Lung microvascular endothelial cell (primary cell): Measurements from ENCODE around the gene TMED10. TPM values are rescaled to one million over a fixed set of nuclear protein-coding genes. Genes with fewer than 3 reads are reported as not detected.

Source experiments
- DNase-seq, 2 donors: peaks; one replicate each; pipeline versions ENCODE4 v3.0.0 to v3.0.0-alpha.2; 2010; ENCODE audit warnings: low read depth in 2 of 2
- total RNA-seq: library from RNA; depleted of rRNA; stranded (reverse); fragments of >200 nt; gene quantifications from 2 replicates; pipeline ENCODE4 v1.2.1, GENCODE V29; 2014

The TMED10 gene
- total RNA-seq, result 170 and 192 TPM in 2 replicates

DNA sequence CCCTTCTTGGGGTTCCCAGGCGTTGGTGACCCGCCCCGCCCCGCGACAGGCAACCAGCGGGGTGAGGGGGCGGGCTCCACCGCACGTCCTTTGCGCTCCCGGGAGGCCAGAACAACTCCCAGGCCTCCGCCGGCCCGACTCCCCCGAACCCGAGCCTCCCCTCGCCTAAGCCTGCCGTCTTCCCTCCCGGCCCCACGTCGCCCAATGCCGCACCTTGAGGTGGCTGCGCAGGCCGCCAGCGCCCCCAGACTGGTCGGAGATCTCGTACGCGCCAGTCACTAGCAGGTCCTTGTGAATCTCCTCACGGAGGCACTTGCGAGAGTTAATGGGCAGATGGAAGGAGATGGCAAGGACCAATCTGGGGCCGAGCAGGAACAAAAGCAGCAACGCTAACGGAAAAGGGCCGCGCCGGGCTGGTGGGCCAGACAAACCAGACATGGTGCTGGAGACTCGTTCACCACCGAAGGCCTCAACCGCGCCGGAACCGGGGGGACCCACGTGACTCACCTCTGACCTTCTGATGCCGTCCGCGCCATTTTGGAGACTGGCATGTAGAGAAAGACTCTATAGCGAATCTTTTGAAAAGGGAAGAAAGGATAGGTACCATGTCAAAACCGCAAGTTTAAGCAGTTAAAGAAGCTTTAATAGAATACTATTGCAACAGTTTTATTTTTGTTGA is at the start of gene TMED10:
Gene TMED10 (minus strand): TSS at position 471 of the 679 bp plus-strand sequence. CDS start 33 bp downstream, at position 438.
- peak; percentile 91 to 95 for DNase-seq

DNA sequence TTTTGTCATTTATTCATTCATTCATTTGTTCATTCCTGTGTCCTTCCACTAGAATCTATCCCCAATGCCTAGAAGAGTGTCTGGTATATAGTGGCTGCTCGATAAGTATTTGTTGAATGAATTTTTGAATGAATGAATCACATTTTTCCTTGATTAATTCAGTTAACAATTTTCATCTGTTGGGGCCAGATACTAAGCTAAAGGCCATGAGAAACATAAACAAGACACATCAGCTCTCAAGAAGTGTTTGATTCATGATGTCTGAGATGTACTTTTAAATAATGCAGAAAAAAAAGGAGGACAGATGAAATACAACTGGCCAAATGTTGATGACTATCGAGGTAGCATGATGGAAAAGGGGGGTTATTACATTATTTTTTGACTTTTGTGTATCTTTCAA is 48.1 kb upstream of the TMED10 start:
- DNase-seq, result no peak

DNA sequence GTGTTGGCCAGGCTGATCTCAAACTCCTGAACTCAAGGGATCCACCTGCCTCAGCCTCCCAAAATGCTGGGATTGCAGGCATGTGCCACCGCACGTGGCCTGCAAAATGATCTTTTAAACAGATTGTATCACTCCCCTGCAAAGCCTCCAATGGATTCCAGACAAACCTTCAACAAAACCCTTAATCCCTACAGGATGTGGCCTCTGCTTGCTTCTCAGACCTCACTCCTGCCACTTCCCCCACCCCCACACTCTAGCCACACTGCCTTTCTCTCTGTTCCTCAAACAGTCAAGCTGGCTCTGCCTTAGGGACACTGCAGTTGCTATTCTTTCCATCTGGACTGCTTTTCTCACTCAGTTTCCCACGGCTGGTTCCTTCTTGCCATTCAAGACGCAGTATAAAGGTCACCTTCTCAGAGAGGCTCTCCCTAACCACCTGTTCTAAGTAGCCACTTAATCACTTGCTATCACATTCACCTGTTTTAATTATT is 47.3 kb upstream of the TMED10 start:
- peak in 1 of 2 donors; percentile 15 for DNase-seq

DNA sequence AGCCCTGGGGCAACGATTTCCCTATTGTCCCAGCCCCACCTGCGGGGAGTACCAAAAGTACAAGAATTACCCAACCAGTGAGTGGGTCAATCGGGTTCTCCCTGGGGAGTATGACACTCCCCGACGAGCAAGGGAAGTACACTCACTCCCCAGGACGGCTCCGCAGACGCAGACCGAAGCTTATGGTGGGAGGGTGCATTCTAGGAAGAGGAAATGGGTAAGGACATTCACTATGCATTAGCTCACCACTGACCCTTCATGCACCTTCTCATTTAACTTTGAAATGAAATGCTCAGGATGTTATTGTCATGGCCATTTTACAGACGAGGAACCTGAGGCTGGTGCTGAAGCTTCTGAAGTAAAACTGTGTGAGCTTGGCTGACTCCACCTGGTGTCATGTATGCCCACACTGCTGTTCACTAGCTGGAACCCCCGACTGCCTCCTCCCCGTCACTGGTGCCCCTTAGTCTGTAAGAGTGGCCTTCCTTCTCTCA is 45.8 kb upstream of the TMED10 start:
- DNase-seq, result peak; percentile 65 to 97

DNA sequence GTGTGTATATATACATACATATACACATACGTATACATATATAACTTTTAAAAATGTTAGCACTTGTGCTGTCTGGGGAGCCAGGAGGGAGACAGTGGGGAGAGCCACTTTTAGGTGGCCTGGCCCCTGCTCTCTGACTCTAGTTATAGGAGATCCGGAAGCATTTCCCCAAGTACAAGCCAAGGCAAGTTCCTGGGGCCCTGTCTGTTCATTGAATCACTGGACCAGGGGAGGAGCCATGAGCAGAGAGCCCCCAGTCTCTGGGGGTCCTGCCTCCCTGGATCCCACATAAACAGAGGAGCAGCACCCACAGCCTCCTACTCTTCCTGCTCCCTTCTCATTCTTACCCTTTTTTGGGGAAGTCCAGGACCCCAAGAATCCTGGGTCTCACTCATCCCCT is 45.4 kb upstream of the TMED10 start:
- peak in 1 of 2 donors; percentile 35 for DNase-seq

DNA sequence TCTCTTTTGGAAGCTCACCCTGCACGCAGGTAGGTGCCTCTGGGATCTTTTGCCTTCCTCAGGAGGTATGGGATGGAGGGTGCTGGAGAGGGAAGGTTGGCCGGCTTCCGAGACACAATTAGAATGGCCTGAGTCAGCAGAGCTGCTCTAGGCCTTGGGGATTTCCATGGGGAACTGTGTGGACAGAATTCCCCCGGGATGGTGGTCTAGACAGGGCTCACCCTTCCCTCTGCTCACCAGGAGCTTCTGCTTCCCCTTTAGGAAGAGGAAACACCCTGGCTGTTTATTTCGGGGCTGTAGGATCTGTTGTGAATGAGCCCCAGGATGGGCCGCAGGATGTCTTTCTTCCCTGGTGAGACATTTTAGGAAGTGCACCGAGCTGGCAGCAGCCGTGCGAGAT is 43.7 kb upstream of the TMED10 start:
- peak in 1 of 2 donors; percentile 29 for DNase-seq

DNA sequence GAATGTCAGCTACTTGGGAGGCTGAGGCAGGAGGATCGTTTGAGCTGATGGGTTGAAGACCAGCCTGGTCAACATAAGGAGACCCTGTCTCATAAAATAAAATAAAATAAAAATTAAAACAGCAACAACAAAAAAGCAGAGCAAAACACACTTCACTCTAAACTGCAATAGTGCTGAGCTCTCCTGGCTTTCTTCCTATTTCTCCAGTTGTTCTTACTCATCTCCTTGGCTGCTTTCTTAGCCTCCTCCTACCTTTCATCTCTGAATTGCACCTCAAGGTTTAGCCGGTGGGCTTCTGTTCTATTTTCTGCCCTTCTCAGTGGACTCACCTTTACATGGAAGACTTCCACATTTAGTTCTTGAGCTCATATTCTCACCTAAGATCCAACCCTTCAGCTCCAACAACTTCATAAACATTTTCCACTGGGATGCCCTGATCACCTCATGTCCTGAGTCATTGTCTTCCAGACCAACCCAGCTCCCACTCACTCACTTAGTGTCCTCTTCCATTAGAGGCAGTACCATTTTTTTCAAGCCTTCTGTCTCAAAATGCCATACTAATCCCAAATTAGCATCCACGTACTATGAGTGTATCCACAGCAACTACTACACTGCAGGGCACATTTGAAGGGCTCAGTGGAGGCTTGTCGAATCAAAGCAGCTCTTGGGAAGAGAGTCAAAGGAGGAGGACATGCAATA is 41.2 kb upstream of the TMED10 start:
- no peak for DNase-seq

DNA sequence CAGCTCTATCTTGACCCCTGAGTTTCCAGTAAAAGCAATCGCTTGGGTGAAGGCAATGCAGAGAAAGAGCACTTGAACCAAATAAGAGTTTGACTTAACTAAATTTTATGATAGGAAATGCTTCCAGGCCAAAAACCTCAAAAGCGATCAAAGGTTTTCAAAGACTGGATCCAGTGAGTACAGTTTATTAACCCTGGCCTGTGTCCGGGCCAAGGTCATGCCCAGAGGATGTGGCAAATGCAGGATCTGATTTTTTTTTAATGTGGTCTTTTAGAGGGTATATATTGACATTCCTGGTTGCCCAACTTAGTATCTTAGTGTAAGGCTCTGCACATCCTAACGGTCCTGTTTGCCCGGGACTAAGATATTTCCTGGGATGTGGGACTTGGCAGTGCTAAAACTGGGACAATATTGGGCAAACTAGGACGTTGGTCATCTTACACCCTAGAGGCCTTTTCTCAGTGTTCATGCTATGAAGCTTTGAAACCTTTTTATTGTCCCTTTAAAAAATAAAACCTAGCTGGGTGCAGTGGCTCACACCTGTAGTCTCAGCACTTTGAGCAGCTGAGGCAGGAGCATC is 40.1 kb upstream of the TMED10 start:
- DNase-seq, result no peak

DNA sequence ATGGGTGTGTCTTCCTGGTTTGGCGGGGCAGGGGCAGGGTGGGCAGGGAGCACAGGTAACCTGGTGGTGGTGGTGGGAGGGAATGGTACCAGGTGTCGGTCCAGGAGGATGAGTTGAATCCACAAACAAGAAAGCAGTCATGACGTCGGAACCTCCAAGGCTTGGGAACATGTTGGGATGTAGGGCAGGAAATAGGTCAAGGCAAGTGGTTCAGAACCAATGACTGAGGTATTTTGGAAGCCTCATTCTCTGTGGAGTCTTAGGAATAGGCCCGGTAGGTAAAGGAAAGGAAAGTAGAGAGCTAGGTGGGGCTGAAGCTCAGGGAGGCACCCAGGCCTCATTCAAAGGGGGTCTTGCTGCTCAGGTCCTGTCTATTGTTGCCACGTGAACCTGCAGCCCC is 39.1 kb upstream of the TMED10 start:
- no peak for DNase-seq

DNA sequence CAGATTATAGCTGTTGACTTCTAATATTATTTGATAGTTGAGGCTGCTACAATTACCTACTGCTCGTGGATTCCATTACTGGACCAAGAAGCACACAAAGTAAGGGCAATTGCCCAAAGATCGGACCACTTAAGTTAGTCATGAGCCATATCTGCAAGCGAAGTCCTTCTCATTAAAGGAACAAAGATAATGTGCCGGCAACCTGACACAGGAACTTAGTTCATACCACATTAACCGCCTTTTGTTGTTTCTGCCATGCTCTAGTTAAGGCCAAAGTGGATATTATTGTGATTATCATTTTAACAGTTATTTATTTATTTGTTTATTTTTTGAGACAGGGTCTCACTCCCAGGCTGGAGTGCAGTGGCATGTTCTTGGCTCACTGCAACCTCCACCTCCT is 38.1 kb upstream of the TMED10 start:
- no peak for DNase-seq

DNA sequence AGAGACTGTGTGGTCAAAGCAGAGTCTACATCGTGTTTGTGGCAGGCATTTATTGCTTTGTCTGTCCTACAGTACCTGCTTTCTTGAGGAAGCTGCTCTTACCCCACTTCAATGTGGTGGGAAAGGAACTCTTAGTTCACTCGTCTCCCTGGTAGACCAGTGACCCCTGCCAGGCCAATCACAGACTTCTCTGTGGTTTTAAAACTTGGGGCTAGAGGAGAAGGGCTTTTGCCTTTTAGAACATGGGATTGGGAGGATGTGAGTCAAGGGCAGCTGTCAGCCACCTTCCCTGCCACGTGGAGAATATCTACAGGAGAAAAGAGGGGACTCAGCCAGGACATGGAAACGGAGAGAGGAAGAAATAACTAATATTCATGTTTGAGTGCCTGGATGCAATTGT is 36.8 kb upstream of the TMED10 start:
- peak in 1 of 2 donors; percentile 58 for DNase-seq

DNA sequence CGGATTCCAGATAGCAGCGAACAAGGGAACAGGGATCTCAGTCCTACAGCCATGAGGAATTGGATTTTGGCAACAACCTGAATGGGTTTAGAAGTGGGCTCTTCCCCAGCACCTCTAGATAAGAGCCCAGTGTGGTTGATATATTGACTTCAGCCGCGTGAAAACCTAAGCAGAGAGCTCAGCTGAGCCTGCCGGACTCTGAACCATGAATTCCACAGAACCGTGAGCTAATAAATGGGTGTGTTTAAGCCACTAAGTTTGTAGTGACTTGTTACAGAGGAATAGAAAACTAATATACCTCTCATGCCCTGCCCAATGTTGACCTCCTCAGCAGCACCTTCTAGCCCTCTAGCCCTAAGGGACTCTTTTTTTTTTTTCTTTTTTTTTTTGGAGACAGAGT is 32.4 kb upstream of the TMED10 start:
- DNase-seq, result no peak

DNA sequence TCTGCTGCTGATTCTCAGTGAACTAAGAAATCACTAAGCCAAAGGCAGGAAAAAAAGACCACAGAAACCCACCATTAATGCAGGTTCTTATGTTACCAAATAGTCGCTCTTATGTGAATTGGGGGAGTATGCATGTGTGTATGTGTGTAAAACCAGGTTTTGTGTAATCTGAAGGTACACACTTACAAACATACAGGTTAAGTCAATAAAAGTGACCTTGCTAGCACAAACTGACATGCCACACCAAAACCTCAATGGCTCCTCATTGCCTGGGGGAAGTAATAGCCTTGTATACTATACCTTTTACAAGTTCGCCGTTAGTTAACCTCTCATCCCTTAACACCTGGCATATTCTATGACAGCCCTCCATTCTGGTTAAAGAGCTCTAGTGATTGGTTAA is 29.8 kb upstream of the TMED10 start:
- DNase-seq, result no peak

DNA sequence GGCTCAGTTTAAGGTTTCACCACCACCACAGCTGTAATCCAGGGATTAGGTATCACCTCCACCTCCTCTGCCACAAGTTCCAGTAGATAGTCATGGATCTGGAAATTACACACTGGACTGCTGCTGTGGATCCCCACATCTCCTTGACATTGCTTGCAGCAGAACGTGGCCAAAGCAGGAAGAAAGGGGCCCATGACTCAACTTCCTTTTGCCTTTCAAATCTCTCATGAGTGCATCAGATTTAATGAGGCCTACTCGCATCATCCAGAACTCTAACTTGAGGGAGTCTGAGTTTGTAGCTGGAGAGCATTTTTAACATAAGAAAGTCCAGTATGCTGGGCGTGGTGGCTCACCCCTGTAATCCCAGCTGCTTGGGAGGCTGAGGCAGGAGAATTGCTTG is 29.2 kb upstream of the TMED10 start:
- peak; percentile 34 to 93 for DNase-seq

DNA sequence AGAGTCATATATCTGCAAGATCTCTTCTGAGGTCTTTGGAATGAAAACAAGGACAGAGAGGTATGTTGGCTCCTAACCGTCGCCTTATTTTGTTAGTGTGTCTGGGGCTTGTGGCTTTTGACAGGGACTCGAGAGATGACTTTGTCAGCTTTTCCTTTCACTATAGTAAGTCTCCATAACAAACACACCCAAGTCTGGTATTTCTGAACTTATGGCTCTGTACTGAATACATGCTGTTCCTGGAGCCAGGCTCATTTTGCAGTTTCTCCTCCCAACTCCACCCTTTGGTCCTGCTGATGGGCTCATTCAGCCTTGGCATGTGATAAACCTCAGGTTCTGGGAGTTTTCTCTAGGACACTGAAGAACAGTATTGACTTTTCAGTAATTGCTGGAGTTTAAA is 27.7 kb upstream of the TMED10 start:
- DNase-seq, result no peak

DNA sequence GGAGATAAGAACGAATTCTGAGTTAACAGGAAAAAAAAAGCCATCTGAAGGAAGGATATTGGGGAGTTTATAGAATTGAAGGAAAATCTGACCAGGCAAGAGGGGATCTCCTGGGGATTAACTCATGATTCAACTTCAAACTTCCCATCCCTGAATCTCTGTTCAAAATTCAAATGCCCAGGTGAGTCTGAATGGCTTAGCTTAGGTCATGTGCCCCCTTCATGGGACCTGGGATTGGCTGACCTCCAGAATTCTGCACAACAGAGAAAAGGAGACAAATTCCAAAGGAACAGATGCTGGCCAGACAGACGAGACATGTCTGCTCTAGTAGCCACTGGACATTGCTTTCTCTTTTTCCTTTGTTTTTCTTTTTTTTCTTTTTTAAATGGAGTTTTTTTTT is 26.2 kb upstream of the TMED10 start:
- DNase-seq, result no peak

DNA sequence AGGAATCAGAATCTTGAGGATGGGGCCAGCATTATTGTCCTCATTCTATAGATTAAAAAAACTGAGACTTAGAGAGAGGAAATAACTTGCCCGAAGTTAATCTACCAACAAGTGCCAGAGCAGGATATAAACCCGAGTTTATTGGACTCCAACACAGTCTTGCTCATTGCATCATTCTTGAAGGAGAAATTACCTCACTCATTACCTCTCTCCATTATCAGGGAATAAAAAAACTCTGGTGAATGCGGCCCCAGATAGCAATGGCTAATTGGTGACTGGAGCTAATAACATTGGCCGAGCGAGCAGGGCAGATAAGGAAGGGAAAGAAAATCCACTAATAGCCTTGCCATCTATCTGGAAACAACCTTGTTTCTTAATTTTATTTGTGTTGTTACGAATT is 24.7 kb upstream of the TMED10 start:
- no peak for DNase-seq

DNA sequence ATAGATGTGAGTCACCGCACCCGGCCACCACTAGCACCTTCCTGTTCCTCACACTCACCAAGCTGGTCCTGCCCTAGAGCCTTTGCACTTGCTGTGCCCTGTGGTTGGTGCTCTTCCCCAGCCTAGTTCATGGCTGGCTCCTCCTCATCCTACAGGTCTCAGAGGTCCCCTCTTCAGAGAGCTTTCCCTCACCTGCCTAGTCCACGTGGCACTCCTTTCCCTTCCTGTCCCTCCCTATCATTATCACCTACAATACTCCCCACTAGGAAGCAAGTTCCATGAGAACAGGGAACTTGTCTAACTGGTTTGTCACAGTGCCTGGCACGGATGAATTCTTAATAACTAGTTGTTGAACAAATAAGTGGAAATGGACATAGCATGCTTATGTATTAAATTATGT is 24.0 kb upstream of the TMED10 start:
- no peak for DNase-seq

DNA sequence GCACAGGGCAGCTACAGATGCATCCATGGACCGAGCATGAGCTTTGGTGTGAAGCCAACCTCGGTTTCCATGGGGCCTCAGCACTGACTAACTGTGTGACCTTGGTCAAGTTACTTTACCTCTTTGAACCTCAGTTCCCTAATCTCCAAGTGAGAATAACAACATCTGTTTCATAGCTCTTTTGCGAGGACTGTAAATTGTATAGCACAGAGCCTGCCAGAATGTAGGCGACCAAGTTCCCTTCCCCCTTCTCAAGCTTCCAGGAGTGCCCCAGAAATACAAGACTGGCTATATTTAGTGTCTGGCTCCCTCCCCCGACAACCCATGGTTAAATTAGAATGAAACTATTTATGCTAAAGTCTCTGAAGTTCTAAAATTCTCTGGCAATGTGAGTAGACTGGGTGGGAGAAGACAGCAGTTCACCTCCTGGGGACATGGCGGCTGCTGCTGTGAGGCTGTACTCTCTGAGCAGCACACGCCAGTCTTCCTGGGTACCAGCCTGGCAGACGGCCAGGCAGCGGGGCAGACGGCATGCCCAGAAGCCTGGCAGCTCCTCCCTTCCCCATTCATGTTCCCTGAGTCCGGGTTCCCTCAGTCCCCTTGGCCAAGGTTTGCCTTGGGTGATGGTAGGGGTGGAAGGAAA is 22.0 kb upstream of the TMED10 start:
- DNase-seq, result no peak

DNA sequence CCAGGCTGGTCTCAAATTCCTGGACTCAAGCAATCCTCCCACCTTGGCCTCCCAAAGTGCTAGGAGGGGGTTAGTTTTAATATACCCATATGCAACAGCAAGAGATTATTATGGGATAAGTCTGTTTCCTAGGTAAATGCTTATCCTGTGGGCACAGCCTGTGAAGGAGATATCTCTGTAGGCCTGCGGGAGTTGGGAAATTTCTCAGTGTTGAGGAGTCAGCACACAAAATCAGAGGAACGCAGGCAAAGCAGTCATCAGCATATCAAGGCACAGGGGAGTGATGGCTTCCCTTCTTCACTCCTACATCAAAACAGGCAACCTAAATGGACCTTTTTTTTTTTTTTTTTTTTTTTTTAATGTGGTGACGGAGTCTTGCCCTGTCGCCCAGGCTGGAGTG is 20.9 kb upstream of the TMED10 start:
- no peak for DNase-seq

DNA sequence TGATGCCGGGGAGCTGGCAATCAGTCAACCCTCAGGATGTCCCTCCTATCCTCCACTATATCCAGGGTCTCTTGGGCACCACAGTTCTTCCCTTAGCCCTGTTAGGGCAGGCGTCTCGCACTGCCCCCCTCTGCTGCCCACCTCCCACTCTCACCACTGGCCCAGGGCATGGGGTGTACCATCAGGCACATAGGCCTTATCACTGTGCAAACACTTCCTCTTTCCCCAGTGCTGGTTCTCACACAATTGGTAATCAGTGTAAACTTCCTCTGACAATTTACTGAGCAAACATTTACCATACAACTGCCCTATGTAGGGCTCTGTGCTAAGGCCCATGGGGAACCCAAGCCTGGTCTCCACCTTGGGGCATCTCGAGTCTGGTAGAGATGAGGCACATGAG is 20.1 kb upstream of the TMED10 start:
- no peak for DNase-seq

DNA sequence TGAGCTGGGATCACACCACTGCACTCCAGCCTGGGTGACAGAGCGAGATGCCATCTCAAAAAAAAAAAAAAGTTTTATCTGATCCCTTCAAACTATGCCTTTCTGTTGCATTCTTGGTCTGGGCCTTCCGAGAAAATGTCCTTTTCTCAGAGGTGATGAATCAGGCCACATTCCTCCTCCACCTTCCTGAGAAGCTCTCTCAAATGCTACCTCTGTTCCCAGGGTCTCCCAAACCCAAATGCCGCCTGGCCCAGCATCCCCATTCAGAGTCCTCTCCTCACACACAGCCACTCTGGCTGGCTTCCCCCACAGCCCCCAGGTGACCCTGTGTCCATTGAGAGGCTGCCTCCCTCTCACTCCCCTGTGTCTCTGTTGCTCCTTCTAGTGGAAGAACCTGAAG is 19.7 kb upstream of the TMED10 start:
- no peak for DNase-seq
